Left lung (tissue), 14 donors: ENCODE results near the gene PMP22. TPM values are rescaled to one million over a fixed set of nuclear protein-coding genes. Genes with fewer than 3 reads are reported as not detected.

ENCODE experiments used
- ATAC-seq: fragments of 200-7000 bp; cut with Tn5 transposase; one replicate; pipeline ENCODE4 v1.9.1; 2020; ENCODE audit warnings: moderate library complexity
- DNase-seq, 4 donors: peaks; one replicate each; pipeline ENCODE4 v3.0.0-alpha.2; 2013 to 2020
- H3K27ac ChIP-seq, 2 donors: fragments of 200-600 bp; sonication (generic) in 1 of 2; one replicate each; pipeline versions ENCODE4 v1.5.0 to v1.8.0; 2020 to 2021
- H3K27me3 ChIP-seq, 2 donors: fragments of 200-600 bp; sonication (generic) in 1 of 2; one replicate each; pipeline versions ENCODE4 v1.5.0 to v1.8.0; 2020 to 2021
- H3K36me3 ChIP-seq, 2 donors: fragments of 200-600 bp; sonication (generic) in 1 of 2; one replicate each; pipeline versions ENCODE4 v1.5.0 to v1.8.0; 2020 to 2021
- H3K4me1 ChIP-seq, 2 donors: fragments of 200-600 bp; one replicate each; pipeline ENCODE4 v1.8.0; 2021
- H3K4me3 ChIP-seq, 2 donors: fragments of 200-600 bp; sonication (generic) in 1 of 2; one replicate each; pipeline versions ENCODE4 v1.5.0 to v1.8.0; 2020 to 2021; ENCODE audit warnings: mild to moderate bottlenecking in 1 of 2
- H3K9me3 ChIP-seq, 2 donors: fragments of 200-600 bp; sonication (generic) in 1 of 2; one replicate each; pipeline versions ENCODE4 v1.5.0 to v1.8.0; 2020 to 2021
- intact Hi-C, 2 donors: fragments of 100-400 bp; cut with DNase I; formaldehyde crosslinking; loops; one replicate each; pipeline versions ENCODE4 v1.11.2 to v1.14.2; 2022
- long read RNA-seq, 12 donors: library from polyadenylated mRNA in 2 of 12; unstranded in 2 of 12; transcript quantifications; one replicate each; pipeline ENCODE4 v2.0.0 and lab custom pipeline, GENCODE V29; 2019 to 2026
- polyA plus RNA-seq, 6 donors: library from polyadenylated mRNA; unstranded; fragments of 120-200 nt; gene quantifications; one replicate each; pipeline ENCODE4 v1.2.1, GENCODE V29; 2013; ENCODE audit not compliant: insufficient read length in 6 of 6
- total RNA-seq, 2 donors: library from RNA; stranded (reverse); fragmentation: NEBNext Ultra II Directional; extraction: Animal tissue kit (Norgen Biotek cat#: 25700); gene quantifications; one replicate each; pipeline ENCODE4 v1.2.1, GENCODE V29; 2021
- TF ChIP-seq, protein P1 (sequence below), 2 donors: fragments of 200-600 bp; sonication (generic) in 1 of 2; IDR thresholded peaks; one replicate each; pipeline versions ENCODE4 v1.5.0 to v1.8.0; 2021; ENCODE audit warnings: antibody characterized with exemption in 2 of 2
- donor health status: DM: no; HTN: yes; CAD: no.
- donor health status: DM: no; HTN: no; CAD: no.

The PMP22 gene
- 100 to 1,000 TPM; 109 to 165 TPM for total RNA-seq
- 100 to 1,000 TPM; 129 to 157 (median 135) TPM for polyA plus RNA-seq
- long read RNA-seq, donor 1, transcript PMP22-203 (5 exons, 1,817 nt) = major isoform, 90 of 117 reads
- long read RNA-seq, donor 1, transcript PMP22-201 (5 exons, 1,861 nt) = minor isoform, 6 of 117 reads
- long read RNA-seq, donor 1, partial matches to known transcripts = 20 of 117 reads
- long read RNA-seq, donor 1, other reads (novel, unspliced or antisense) = 0 of 117 reads
- long read RNA-seq, donor 2, transcript PMP22-201 (5 exons, 1,861 nt) = minor isoform, 5 of 94 reads
- long read RNA-seq, donor 2, transcript PMP22-203 (5 exons, 1,817 nt) = major isoform, 64 of 94 reads
- long read RNA-seq, donor 2, partial matches to known transcripts = 21 of 94 reads
- long read RNA-seq, donor 2, other reads (novel, unspliced or antisense) = 0 of 94 reads
- long read RNA-seq, donor 3, transcript PMP22-203 (5 exons, 1,817 nt) = major isoform, 56 of 73 reads
- long read RNA-seq, donor 3, partial matches to known transcripts = 16 of 73 reads
- long read RNA-seq, donor 3, other reads (novel, unspliced or antisense) = 0 of 73 reads
- long read RNA-seq, donor 4, transcript PMP22-201 (5 exons, 1,861 nt) = minor isoform, 14 of 92 reads
- long read RNA-seq, donor 4, transcript PMP22-203 (5 exons, 1,817 nt) = major isoform, 52 of 92 reads
- long read RNA-seq, donor 4, partial matches to known transcripts = 12 of 92 reads
- long read RNA-seq, donor 4, other reads (novel, unspliced or antisense) = 11 of 92 reads
- long read RNA-seq, donor 5, transcript PMP22-203 (5 exons, 1,817 nt) = major isoform, 45 of 63 reads
- long read RNA-seq, donor 5, partial matches to known transcripts = 12 of 63 reads
- long read RNA-seq, donor 5, other reads (novel, unspliced or antisense) = 0 of 63 reads
- long read RNA-seq, donor 6, transcript PMP22-203 (5 exons, 1,817 nt) = major isoform, 66 of 83 reads
- long read RNA-seq, donor 6, partial matches to known transcripts = 10 of 83 reads
- long read RNA-seq, donor 6, other reads (novel, unspliced or antisense) = 0 of 83 reads
- long read RNA-seq, donor 7, transcript PMP22-203 (5 exons, 1,817 nt) = major isoform, 26 of 43 reads
- long read RNA-seq, donor 7, partial matches to known transcripts = 17 of 43 reads
- long read RNA-seq, donor 7, other reads (novel, unspliced or antisense) = 0 of 43 reads
- long read RNA-seq, donor 8, transcript PMP22-203 (5 exons, 1,817 nt) = major isoform, 39 of 46 reads
- long read RNA-seq, donor 8, partial matches to known transcripts = 6 of 46 reads
- long read RNA-seq, donor 8, other reads (novel, unspliced or antisense) = 0 of 46 reads
- long read RNA-seq, donor 9 = 0 reads
- long read RNA-seq, donor 10, transcript PMP22-201 (5 exons, 1,861 nt) = major isoform, 62 of 125 reads
- long read RNA-seq, donor 10, transcript PMP22-203 (5 exons, 1,817 nt) = minor isoform, 46 of 125 reads
- long read RNA-seq, donor 10, partial matches to known transcripts = 10 of 125 reads
- long read RNA-seq, donor 10, other reads (novel, unspliced or antisense) = 5 of 125 reads
- long read RNA-seq, donor 11 = 0 reads
- long read RNA-seq, donor 12, transcript PMP22-201 (5 exons, 1,861 nt) = minor isoform, 5 of 87 reads
- long read RNA-seq, donor 12, transcript PMP22-203 (5 exons, 1,817 nt) = major isoform, 40 of 87 reads
- long read RNA-seq, donor 12, partial matches to known transcripts = 40 of 87 reads
- long read RNA-seq, donor 12, other reads (novel, unspliced or antisense) = 0 of 87 reads

DNA sequence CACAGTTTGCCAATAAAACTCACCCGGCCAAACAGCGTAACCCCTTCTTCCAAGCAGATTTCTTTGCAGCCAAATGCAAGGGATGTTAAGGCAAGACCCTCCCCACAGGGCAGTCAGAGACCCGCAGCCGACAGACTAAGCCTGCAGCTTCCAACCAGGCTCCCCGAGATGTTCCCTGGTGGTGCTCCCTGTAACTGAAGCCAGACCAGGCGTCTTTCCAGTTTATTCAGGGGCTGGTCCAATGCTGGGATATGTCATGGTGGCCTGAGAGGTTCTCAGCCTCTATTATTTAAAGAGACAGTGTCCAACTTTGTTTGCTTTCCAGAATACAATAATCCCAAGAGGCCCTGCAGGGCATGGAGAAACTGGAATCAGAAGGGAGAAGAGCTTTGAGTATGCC lies at the start of gene PMP22:
PMP22 (minus strand) TSS at position 196 of the 400 bp plus-strand sequence. CDS start 4,599 bp downstream, outside the sequence.
- peak within 1 kb of the TSS; percentile 16 to 44 for H3K4me3 ChIP-seq
- peaks cover 0 to 29% of the 10 kb centered on the region in 2 donors for H3K4me1 ChIP-seq
- no peaks in the 10 kb centered on the region for H3K36me3 ChIP-seq
- TF ChIP-seq, protein P1, sequence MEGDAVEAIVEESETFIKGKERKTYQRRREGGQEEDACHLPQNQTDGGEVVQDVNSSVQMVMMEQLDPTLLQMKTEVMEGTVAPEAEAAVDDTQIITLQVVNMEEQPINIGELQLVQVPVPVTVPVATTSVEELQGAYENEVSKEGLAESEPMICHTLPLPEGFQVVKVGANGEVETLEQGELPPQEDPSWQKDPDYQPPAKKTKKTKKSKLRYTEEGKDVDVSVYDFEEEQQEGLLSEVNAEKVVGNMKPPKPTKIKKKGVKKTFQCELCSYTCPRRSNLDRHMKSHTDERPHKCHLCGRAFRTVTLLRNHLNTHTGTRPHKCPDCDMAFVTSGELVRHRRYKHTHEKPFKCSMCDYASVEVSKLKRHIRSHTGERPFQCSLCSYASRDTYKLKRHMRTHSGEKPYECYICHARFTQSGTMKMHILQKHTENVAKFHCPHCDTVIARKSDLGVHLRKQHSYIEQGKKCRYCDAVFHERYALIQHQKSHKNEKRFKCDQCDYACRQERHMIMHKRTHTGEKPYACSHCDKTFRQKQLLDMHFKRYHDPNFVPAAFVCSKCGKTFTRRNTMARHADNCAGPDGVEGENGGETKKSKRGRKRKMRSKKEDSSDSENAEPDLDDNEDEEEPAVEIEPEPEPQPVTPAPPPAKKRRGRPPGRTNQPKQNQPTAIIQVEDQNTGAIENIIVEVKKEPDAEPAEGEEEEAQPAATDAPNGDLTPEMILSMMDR (IDR thresholded peaks at IDR 0.05) = no peak
- no peaks in the 10 kb centered on the region for H3K9me3 ChIP-seq
- peak within 1 kb of the TSS; percentile 28 to 93 for H3K27ac ChIP-seq
- peaks cover 0 to 55% of the 10 kb centered on the region in 2 donors for H3K27me3 ChIP-seq
- intact Hi-C loops = no loop called here
- DNase-seq = no peak
- no peak for ATAC-seq

DNA sequence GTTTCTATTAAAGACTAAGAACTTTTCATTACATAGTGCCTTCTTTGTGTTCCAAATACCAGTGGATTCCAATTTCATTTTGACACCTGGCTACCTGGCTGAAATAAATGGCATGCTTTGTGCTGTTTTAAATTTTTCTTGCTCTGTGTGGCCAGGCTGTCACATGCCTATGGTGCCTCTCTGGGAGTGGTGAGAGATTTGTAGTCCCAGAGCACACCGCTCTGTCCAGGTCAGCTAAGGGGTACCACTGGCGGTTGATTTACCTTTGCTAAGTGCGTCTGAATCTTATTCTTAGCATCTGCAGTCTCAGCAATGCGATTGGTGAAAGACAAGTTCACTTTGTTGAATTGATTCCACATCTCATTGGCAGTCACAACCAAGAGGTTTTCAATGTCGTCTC lies 46.9 kb upstream of the PMP22 start:
- intact Hi-C loops = no loop called here
- DNase-seq (no peak), ATAC-seq (no peak)
- Histone ChIP-seq H3K9me3 (no peaks in the 10 kb centered on the region), H3K4me1 (no peaks in the 10 kb centered on the region), H3K36me3 (no peaks in the 10 kb centered on the region), H3K4me3 (no peak overlapping the region), H3K27me3 (no peaks in the 10 kb centered on the region), H3K27ac (no peak overlapping the region)
- TF ChIP-seq, protein P1 (IDR thresholded peaks at IDR 0.05) = no peak

DNA sequence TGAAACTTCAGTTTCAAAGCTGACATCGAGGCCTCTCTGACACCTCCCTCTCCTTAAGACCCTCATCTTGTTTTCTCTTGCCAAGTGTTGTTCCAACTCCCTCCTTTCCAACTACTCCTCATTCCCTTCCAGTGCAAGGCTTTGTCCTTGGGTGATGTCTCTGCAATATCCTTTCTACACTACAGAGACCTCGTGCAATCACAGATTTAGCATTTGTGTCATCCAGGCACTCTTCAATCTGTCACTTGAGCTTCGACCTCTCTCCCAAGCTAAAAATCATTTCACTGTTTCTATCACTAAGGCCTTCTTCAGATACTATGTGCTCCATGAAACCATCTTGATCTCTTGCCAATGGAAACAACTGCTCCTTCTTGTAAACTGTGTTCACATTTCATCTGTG lies 44.7 kb upstream of the PMP22 start:
- intact Hi-C loops = no loop called here
- Histone ChIP-seq H3K27ac (no peak overlapping the region), H3K9me3 (no peaks in the 10 kb centered on the region), H3K27me3 (no peaks in the 10 kb centered on the region), H3K36me3 (no peaks in the 10 kb centered on the region), H3K4me1 (no peaks in the 10 kb centered on the region), H3K4me3 (no peak overlapping the region)
- ATAC-seq (no peak), DNase-seq (peak in 1 of 4 donors; percentile 21)
- TF ChIP-seq, protein P1 (IDR thresholded peaks at IDR 0.05) = no peak

DNA sequence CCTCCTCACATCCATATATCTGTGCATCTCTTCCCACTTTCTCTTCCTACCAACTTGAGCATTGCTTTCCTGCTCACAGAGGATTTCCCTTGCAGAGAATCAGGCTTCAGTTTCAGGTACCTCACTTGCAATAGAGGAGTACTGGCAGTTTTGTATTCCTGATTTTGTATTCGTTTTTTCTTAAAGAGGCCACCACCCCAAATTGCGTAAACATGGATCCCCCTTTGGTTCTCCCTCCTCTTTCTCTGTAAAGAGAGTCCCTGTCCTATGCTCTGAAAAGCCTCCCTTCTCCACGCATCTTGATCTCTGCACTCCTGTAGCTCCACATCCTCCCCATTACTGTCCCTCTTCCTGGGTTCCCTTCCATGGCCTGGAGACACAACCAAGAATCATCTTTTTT lies 44.1 kb upstream of the PMP22 start:
- no peaks in the 10 kb centered on the region for H3K36me3 ChIP-seq
- intact Hi-C loops = no loop called here
- no peaks in the 10 kb centered on the region for H3K9me3 ChIP-seq
- DNase-seq (no peak), ATAC-seq (no peak)
- H3K27ac ChIP-seq = no peak overlapping the region
- TF ChIP-seq, protein P1 (IDR thresholded peaks at IDR 0.05) = no peak
- no peak overlapping the region for H3K4me3 ChIP-seq
- H3K27me3 ChIP-seq = no peaks in the 10 kb centered on the region
- H3K4me1 ChIP-seq = no peaks in the 10 kb centered on the region
